Neural cell (in vitro differentiated cells): ENCODE measurements around the gene HCST. TPM values are rescaled to one million over a fixed set of nuclear protein-coding genes. Genes with fewer than 3 reads are reported as not detected.
"Not testable (repeated sequence)": the region's sequence is repeated elsewhere in the genome, so short reads cannot be mapped to it uniquely, and the experiment has no call there.

Source experiments
- H2AFZ ChIP-seq: fragments of 200-600, 300-800 bp; sonication (generic), shearing (Covaris generic); 2 replicates; pipeline ENCODE4 v1.6.0; 2014; ENCODE audit warnings: low read depth, mild to moderate bottlenecking, antibody characterized with exemption, low read length, moderate library complexity
- H3F3A ChIP-seq: fragments of 200-600 bp; shearing (Covaris generic); 2 replicates; pipeline ENCODE4 v1.6.1; 2016; ENCODE audit warnings: mild to moderate bottlenecking, moderate library complexity, mixed read lengths, antibody characterized with exemption, low read length; ENCODE audit not compliant: insufficient read depth, poor library complexity, severe bottlenecking
- H3K27ac ChIP-seq: fragments of 200-600, 300-800 bp; sonication (generic), shearing (Covaris generic); 2 replicates; pipeline ENCODE4 v1.5.1; 2014; ENCODE audit warnings: mild to moderate bottlenecking, low read length, moderate library complexity
- H3K27me3 ChIP-seq: fragments of 300-800, 200-600 bp; sonication (generic), shearing (Covaris generic); 2 replicates; pipeline ENCODE4 v1.6.0; 2014; ENCODE audit warnings: mild to moderate bottlenecking, low read depth, low read length, moderate library complexity; ENCODE audit not compliant: insufficient read depth
- H3K36me3 ChIP-seq: fragments of 300-800, 200-600 bp; sonication (generic), shearing (Covaris generic); 2 replicates; pipeline ENCODE4 v1.5.1; 2014; ENCODE audit warnings: mild to moderate bottlenecking, antibody characterized with exemption, low read length, moderate library complexity; ENCODE audit not compliant: insufficient read depth
- H3K4me2 ChIP-seq: fragments of 300-800, 200-600 bp; sonication (generic), shearing (Covaris generic); 2 replicates; pipeline ENCODE4 v1.6.0; 2014; ENCODE audit warnings: mild to moderate bottlenecking, low read length
- H3K4me3 ChIP-seq: fragments of 300-800, 200-600 bp; sonication (generic), shearing (Covaris generic); 2 replicates; pipeline ENCODE4 v1.5.1; 2014; ENCODE audit warnings: mild to moderate bottlenecking, low read length, moderate library complexity
- H3K79me2 ChIP-seq: fragments of 200-600 bp; shearing (Covaris generic); replicated peaks from 2 replicates; pipeline ENCODE4 v1.6.0; 2014; ENCODE audit warnings: mild to moderate bottlenecking, low read length, moderate library complexity; ENCODE audit not compliant: insufficient read depth
- H3K9ac ChIP-seq: fragments of 300-800, 200-600 bp; sonication (generic), shearing (Covaris generic); 2 replicates; pipeline ENCODE4 v1.6.1; 2016; ENCODE audit warnings: mild to moderate bottlenecking, low read length, mixed read lengths
- H3K9me2 ChIP-seq: fragments of 200-600 bp; shearing (Covaris generic); 2 replicates; pipeline ENCODE4 v1.6.1; 2016; ENCODE audit warnings: mild to moderate bottlenecking, low read length, mixed read lengths; ENCODE audit not compliant: insufficient read depth
- H3K9me3 ChIP-seq: fragments of 200-600, 300-800 bp; sonication (generic), shearing (Covaris generic); 2 replicates; pipeline ENCODE4 v1.6.1; 2016; ENCODE audit warnings: mild to moderate bottlenecking, mixed run types, low read length, moderate library complexity, mixed read lengths
- H4K20me1 ChIP-seq: fragments of 200-600 bp; shearing (Covaris generic); 2 replicates; pipeline ENCODE4 v1.6.1; 2016; ENCODE audit warnings: mild to moderate bottlenecking, mixed run types; ENCODE audit not compliant: insufficient read depth
- EP300 ChIP-seq: fragments of 450-650 bp; conservative IDR thresholded peaks from 2 replicates; pipeline ENCODE4 v1.6.1; 2014; ENCODE audit warnings: antibody characterized with exemption, mild to moderate bottlenecking, moderate library complexity; ENCODE audit not compliant: poor library complexity, severe bottlenecking
- POLR2AphosphoS5 ChIP-seq: IDR thresholded peaks from 2 replicates; pipeline ENCODE4 v1.6.1; 2012
- RAD21 ChIP-seq: fragments of 450-650 bp; conservative IDR thresholded peaks from 2 replicates; pipeline ENCODE4 v1.6.1; 2014; ENCODE audit warnings: antibody characterized with exemption, mild to moderate bottlenecking, moderate library complexity
- SMC3 ChIP-seq: fragments of 450-650 bp; conservative IDR thresholded peaks from 2 replicates; pipeline ENCODE4 v1.6.1; 2014; ENCODE audit warnings: antibody characterized with exemption, mild to moderate bottlenecking, moderate library complexity; ENCODE audit not compliant: poor library complexity
- TAF1 ChIP-seq: IDR thresholded peaks from 2 replicates; pipeline ENCODE4 v1.6.1; 2012; ENCODE audit warnings: low read depth
- polyA plus RNA-seq: library from polyadenylated mRNA; depleted of rRNA; stranded (reverse); fragments of >200 nt; gene quantifications from 2 replicates; pipeline ENCODE4 v1.2.3, GENCODE V29; 2014
- TF ChIP-seq, protein P1 (sequence below): fragments of 450-650 bp; IDR thresholded peaks from 2 replicates; pipeline ENCODE4 v1.5.1; 2014; ENCODE audit warnings: antibody characterized with exemption, mild to moderate bottlenecking, moderate library complexity; ENCODE audit not compliant: poor library complexity, severe bottlenecking
- TF ChIP-seq, protein P2 (sequence below): IDR thresholded peaks from 2 replicates; pipeline ENCODE4 v1.6.1; 2012; ENCODE audit warnings: borderline replicate concordance

Gene HCST
- polyA plus RNA-seq, 1 donor from 2014 or later, result not detected

DNA sequence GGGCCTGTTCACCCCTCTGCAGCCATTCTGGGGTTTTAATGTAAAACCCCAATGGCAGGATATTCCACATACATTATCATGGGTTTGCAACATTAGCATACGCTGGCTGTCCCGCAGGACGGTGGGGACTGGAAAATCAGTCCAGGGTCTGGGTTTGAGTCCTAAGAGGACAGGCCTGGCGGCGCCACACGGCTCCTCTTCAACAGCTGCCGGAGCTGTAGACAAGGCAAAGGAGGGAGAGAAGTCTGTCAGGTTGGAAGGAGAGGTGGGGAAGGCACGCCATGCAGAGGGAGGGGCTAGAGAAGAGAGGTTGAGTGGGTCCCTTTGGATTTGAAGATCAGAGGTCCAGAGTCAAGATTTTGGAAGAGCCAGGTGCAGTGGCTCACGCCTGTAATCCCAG is 13.9 kb upstream of the HCST start:
- Histone ChIP-seq H3K4me3 (no peak overlapping the region), H3K79me2 (no peaks in the 10 kb centered on the region), H3K27ac (no peak overlapping the region), H2AFZ (no peak overlapping the region), H3K9me3 (no peaks in the 10 kb centered on the region), H3K4me2 (no peak overlapping the region), H3K27me3 (no peaks in the 10 kb centered on the region), H3K36me3 (peaks cover 3% of the 10 kb centered on the region), H3K9me2 (no peaks in the 10 kb centered on the region), H4K20me1 (no peaks in the 10 kb centered on the region), H3F3A (no peaks in the 10 kb centered on the region), H3K9ac (no peak overlapping the region)
- TF ChIP-seq RAD21, result no peak

DNA sequence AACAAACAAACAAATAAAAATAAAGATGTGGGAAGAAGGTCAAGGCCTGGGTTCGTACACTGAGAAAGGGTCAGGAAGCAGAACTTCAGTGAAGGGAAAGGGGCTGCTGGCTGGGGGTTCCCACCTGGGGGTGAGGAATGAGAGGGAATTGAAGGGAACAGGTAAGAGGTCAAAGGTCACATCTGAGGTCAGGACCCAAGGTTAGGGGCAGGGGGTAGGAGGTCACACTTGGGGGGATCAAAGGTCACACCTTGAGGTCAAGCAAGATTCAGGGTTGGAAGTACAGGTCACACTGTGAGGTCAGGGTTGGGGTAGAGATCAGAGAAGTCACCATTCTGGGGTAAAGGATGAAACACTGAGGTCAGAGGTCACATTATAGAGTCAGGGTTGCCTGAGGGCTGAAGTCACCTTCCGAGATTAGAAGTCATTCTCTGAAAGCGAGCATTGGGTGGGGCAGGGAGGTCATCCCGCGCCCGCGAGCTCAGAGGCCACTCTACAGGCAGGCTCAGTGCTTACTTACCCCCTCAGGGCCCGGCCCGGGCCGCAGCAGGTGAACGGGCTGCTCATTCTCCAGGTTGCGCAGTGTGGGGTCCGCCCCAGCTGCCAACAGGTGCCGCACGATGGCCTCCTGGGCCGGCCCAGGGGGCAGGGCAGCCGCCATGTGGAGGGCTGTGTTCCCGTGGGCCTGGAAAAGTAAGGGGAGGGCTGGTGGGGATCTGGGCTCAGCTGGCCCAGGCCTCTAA is 12.8 kb upstream of the HCST start:
- no peak overlapping the region for H3K9ac ChIP-seq
- TF ChIP-seq SMC3 (no peak), TAF1 (no peak), EP300 (no peak), POLR2AphosphoS5 (no peak)
- H3K9me2 ChIP-seq, result no peaks in the 10 kb centered on the region
- no peaks in the 10 kb centered on the region for H3F3A ChIP-seq
- H3K4me2 ChIP-seq, result no peak overlapping the region
- H3K27me3 ChIP-seq, result no peaks in the 10 kb centered on the region
- peaks cover 3% of the 10 kb centered on the region for H3K36me3 ChIP-seq
- H3K27ac ChIP-seq, result no peak overlapping the region
- H2AFZ ChIP-seq, result no peak overlapping the region
- no peaks in the 10 kb centered on the region for H3K79me2 ChIP-seq
- no peaks in the 10 kb centered on the region for H3K9me3 ChIP-seq
- no peak overlapping the region for H3K4me3 ChIP-seq
- H4K20me1 ChIP-seq, result no peaks in the 10 kb centered on the region

DNA sequence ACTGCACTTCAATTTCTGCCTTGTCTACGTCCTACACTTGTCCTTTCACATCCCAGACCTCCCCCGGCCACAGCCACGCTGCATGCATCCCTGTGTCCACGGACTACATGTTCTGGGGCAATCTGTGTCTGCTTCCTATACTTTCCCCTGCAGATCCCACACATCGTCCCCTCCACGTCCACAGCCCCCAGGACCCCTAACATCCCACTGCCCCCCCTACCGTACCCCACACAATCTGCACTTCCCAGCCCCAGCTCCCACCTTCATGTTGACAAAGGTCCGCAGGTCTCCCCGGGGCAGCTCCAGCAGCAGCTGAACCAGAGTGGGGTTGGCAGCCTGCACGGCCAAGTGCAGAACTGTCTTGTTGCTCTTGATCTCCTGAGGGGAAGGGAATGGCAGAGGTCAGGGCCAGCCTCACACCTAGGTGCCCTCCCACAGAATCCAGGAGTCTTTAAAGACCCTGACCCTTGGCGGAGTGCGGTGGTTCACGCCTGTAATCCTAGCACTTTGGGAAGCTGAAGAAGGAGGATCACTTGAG is 12.1 kb upstream of the HCST start:
- Histone ChIP-seq H3K79me2 (no peaks in the 10 kb centered on the region), H3K9me2 (no peaks in the 10 kb centered on the region), H3K9ac (no peak overlapping the region), H3K4me3 (no peak overlapping the region), H3K4me2 (no peak overlapping the region), H3K9me3 (no peaks in the 10 kb centered on the region), H3K36me3 (peaks cover 3% of the 10 kb centered on the region), H4K20me1 (no peaks in the 10 kb centered on the region), H2AFZ (no peak overlapping the region), H3K27ac (no peak overlapping the region), H3F3A (no peaks in the 10 kb centered on the region), H3K27me3 (no peaks in the 10 kb centered on the region)
- TF ChIP-seq, protein P1, sequence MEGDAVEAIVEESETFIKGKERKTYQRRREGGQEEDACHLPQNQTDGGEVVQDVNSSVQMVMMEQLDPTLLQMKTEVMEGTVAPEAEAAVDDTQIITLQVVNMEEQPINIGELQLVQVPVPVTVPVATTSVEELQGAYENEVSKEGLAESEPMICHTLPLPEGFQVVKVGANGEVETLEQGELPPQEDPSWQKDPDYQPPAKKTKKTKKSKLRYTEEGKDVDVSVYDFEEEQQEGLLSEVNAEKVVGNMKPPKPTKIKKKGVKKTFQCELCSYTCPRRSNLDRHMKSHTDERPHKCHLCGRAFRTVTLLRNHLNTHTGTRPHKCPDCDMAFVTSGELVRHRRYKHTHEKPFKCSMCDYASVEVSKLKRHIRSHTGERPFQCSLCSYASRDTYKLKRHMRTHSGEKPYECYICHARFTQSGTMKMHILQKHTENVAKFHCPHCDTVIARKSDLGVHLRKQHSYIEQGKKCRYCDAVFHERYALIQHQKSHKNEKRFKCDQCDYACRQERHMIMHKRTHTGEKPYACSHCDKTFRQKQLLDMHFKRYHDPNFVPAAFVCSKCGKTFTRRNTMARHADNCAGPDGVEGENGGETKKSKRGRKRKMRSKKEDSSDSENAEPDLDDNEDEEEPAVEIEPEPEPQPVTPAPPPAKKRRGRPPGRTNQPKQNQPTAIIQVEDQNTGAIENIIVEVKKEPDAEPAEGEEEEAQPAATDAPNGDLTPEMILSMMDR, result no peak
- TF ChIP-seq EP300, result no peak
- TF ChIP-seq, protein P2, sequence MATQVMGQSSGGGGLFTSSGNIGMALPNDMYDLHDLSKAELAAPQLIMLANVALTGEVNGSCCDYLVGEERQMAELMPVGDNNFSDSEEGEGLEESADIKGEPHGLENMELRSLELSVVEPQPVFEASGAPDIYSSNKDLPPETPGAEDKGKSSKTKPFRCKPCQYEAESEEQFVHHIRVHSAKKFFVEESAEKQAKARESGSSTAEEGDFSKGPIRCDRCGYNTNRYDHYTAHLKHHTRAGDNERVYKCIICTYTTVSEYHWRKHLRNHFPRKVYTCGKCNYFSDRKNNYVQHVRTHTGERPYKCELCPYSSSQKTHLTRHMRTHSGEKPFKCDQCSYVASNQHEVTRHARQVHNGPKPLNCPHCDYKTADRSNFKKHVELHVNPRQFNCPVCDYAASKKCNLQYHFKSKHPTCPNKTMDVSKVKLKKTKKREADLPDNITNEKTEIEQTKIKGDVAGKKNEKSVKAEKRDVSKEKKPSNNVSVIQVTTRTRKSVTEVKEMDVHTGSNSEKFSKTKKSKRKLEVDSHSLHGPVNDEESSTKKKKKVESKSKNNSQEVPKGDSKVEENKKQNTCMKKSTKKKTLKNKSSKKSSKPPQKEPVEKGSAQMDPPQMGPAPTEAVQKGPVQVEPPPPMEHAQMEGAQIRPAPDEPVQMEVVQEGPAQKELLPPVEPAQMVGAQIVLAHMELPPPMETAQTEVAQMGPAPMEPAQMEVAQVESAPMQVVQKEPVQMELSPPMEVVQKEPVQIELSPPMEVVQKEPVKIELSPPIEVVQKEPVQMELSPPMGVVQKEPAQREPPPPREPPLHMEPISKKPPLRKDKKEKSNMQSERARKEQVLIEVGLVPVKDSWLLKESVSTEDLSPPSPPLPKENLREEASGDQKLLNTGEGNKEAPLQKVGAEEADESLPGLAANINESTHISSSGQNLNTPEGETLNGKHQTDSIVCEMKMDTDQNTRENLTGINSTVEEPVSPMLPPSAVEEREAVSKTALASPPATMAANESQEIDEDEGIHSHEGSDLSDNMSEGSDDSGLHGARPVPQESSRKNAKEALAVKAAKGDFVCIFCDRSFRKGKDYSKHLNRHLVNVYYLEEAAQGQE, result no peak
- no peak for TF ChIP-seq SMC3

DNA sequence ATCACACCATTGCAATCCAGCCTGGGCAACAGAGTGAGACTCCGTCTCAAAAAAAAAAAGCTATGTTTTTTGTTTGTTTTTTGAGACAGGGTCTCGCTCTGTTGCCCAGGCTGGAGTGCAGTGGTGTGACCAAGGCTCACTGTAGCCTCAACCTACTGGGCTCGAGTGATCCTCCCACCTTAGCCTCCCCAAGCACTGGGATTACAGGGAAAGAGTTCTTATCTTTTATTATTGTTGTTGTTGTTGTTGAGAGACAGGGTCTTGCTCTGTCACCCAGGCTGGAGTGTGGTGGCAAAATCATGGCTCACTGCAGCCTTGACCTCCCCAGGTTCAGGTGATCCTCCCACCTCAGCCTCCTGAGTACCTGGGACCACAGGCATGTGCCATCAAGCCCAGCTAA is 10.5 kb upstream of the HCST start:
- H3K9me2 ChIP-seq, H3K27me3 ChIP-seq, H3K4me3 ChIP-seq, H3K9ac ChIP-seq, H3F3A ChIP-seq, H3K27ac ChIP-seq, H3K36me3 ChIP-seq, H3K4me2 ChIP-seq, H3K79me2 ChIP-seq, H4K20me1 ChIP-seq, H3K9me3 ChIP-seq, H2AFZ ChIP-seq: not testable (repeated sequence)
